Measurements from ENCODE around the gene TMEM273.

DNA sequence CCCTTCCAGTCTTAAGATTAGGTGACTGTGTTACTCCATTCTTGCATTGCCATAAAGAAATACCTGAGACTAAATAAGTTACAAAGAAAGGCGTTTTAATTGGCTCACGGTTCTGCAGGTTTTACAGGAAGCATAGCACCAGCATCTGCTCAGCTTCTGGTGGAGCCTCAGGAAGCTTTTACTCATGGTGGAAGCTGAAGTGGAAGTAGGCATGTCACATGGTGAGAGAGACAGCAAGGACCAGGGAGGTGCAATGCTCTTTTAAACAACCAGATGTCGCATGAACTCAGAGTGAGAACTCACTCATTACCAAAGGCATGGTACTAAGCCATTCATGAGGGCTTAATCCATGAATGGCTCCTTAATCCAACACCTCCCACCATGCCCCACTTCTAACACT, 34.0 kb upstream of the TMEM273 start:
- TF ChIP-seq EZH2 (IDR thresholded peaks at IDR 0.05; ENCODE audit: low read length) = no peak
- TF ChIP-seq, protein P1, sequence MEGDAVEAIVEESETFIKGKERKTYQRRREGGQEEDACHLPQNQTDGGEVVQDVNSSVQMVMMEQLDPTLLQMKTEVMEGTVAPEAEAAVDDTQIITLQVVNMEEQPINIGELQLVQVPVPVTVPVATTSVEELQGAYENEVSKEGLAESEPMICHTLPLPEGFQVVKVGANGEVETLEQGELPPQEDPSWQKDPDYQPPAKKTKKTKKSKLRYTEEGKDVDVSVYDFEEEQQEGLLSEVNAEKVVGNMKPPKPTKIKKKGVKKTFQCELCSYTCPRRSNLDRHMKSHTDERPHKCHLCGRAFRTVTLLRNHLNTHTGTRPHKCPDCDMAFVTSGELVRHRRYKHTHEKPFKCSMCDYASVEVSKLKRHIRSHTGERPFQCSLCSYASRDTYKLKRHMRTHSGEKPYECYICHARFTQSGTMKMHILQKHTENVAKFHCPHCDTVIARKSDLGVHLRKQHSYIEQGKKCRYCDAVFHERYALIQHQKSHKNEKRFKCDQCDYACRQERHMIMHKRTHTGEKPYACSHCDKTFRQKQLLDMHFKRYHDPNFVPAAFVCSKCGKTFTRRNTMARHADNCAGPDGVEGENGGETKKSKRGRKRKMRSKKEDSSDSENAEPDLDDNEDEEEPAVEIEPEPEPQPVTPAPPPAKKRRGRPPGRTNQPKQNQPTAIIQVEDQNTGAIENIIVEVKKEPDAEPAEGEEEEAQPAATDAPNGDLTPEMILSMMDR (optimal IDR thresholded peaks at IDR 0.05 in 1 of 3, IDR thresholded peaks at IDR 0.05 in 1 of 3, conservative IDR thresholded peaks at IDR 0.05 in 1 of 3; ENCODE audit: extremely low read depth in 1 of 3, insufficient read depth in 2 of 3, low read length in 3 of 3) = no peak

Data from keratinocyte (primary cell).